ENCODE results near the gene CDK10.

Gene CDK10

GRCh38 chr16:89686520-89687091 lies at the start of gene CDK10:
CDK10 (plus strand) TSS chr16:89686689; CDS start chr16:89686711, 22 bp downstream.
- peaks cover 15% of the 10 kb centered on the region for H3K9me3 ChIP-seq (ENCODE audit: insufficient read depth, low read depth, low read length)
- H3K27me3 ChIP-seq (ENCODE audit: insufficient read depth, low read length): no peaks in the 10 kb centered on the region
- peaks cover 39% of the 10 kb centered on the region for H3K36me3 ChIP-seq (ENCODE audit: insufficient read depth, low read depth, low read length)
- 0 out of 2 replicates have a peak, but pooled peaks cover 6% of the 10 kb centered on the region for H3K4me1 ChIP-seq (ENCODE audit: insufficient read depth, low read length)
- H3K27ac ChIP-seq (ENCODE audit: low read length): peak within 1 kb of the TSS; percentile 89
- peak within 1 kb of the TSS; percentile 91 for H3K9ac ChIP-seq (ENCODE audit: low read depth, low read length)
- H3K4me3 ChIP-seq (ENCODE audit: low read length): peak within 1 kb of the TSS; percentile 93

DNA sequence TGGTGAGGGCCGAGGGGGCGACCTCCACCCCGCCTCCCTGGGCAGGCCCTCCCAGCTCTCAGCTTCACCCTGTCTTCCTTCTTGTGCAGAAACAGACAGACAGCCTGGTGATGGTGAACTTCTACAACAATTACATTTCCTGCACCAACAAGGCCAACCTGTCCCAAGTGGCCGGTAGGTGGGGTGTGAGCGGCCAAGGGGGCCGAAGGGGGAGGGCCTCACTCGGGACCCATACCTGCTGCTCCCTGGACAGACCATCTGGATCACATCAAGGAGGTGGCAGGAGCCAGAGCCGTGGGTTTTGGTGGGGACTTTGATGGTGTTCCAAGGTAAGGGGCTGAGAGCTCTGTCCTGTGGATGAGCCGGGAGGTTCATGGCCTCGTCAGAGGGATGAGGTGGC lies 49.1 kb upstream of the CDK10 start:
- Histone ChIP-seq H3K9me3 (ENCODE audit: insufficient read depth, low read depth, low read length) (no peaks in the 10 kb centered on the region), H3K4me3 (ENCODE audit: low read length) (no peak overlapping the region), H3K4me1 (ENCODE audit: insufficient read depth, low read length) (no peaks in the 10 kb centered on the region), H3K36me3 (ENCODE audit: insufficient read depth, low read depth, low read length) (no peaks in the 10 kb centered on the region), H3K9ac (ENCODE audit: low read depth, low read length) (no peak overlapping the region), H3K27ac (ENCODE audit: low read length) (no peak overlapping the region), H3K27me3 (ENCODE audit: insufficient read depth, low read length) (peaks cover 5% of the 10 kb centered on the region; the same call in 1 of the 2 replicates)

DNA sequence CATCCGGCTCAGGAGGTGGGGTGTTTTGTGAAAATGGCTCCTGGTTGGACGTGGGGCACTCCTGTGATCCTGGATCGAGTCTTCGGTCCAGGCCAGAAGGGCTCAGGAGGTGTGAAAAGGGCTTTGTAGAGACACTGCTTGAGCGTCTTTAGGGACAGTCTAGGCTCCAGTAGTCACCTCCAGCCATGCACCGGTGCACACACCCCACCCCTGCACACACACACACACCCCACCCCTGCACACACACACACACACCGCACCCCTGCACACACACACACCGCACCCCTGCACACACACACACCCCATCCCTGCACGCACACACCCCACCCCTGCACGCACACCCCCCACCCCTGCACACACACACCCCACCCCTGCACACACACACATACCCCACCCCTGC lies 48.0 kb upstream of the CDK10 start:
- Histone ChIP-seq H3K27me3 (ENCODE audit: insufficient read depth, low read length) (peaks cover 5% of the 10 kb centered on the region; the same call in 1 of the 2 replicates), H3K4me3 (ENCODE audit: low read length) (no peak overlapping the region), H3K27ac (ENCODE audit: low read length) (no peak overlapping the region), H3K9ac (ENCODE audit: low read depth, low read length) (no peak overlapping the region), H3K9me3 (ENCODE audit: insufficient read depth, low read depth, low read length) (no peaks in the 10 kb centered on the region), H3K4me1 (ENCODE audit: insufficient read depth, low read length) (no peaks in the 10 kb centered on the region), H3K36me3 (ENCODE audit: insufficient read depth, low read depth, low read length) (no peaks in the 10 kb centered on the region)

- H3K27ac ChIP-seq (ENCODE audit: low read length): no peak overlapping the region
- H3K4me1 ChIP-seq (ENCODE audit: insufficient read depth, low read length): no peaks in the 10 kb centered on the region
- no peaks in the 10 kb centered on the region for H3K9me3 ChIP-seq (ENCODE audit: insufficient read depth, low read depth, low read length)
- H3K36me3 ChIP-seq (ENCODE audit: insufficient read depth, low read depth, low read length): no peaks in the 10 kb centered on the region
- H3K9ac ChIP-seq (ENCODE audit: low read depth, low read length): no peak overlapping the region
- peaks cover 5% of the 10 kb centered on the region; the same call in 1 of the 2 replicates for H3K27me3 ChIP-seq (ENCODE audit: insufficient read depth, low read length)
- H3K4me3 ChIP-seq (ENCODE audit: low read length): no peak overlapping the region
These were observed 47.1 kb upstream of the CDK10 start for GRCh38 chr16:89639385-89639784.

- H3K36me3 ChIP-seq (ENCODE audit: insufficient read depth, low read depth, low read length): peaks cover 18% of the 10 kb centered on the region
- no peaks in the 10 kb centered on the region for H3K9me3 ChIP-seq (ENCODE audit: insufficient read depth, low read depth, low read length)
- no peaks in the 10 kb centered on the region for H3K27me3 ChIP-seq (ENCODE audit: insufficient read depth, low read length)
- H3K9ac ChIP-seq (ENCODE audit: low read depth, low read length): no peak overlapping the region
- no peak overlapping the region for H3K4me3 ChIP-seq (ENCODE audit: low read length)
- no peak overlapping the region for H3K27ac ChIP-seq (ENCODE audit: low read length)
- H3K4me1 ChIP-seq (ENCODE audit: insufficient read depth, low read length): no peaks in the 10 kb centered on the region
These were observed 44.9 kb upstream of the CDK10 start for GRCh38 chr16:89641458-89642119.

- Histone ChIP-seq H3K27ac (ENCODE audit: low read length) (no peak overlapping the region), H3K27me3 (ENCODE audit: insufficient read depth, low read length) (no peaks in the 10 kb centered on the region), H3K36me3 (ENCODE audit: insufficient read depth, low read depth, low read length) (peaks cover 23% of the 10 kb centered on the region), H3K4me1 (ENCODE audit: insufficient read depth, low read length) (no peaks in the 10 kb centered on the region), H3K9ac (ENCODE audit: low read depth, low read length) (no peak overlapping the region), H3K9me3 (ENCODE audit: insufficient read depth, low read depth, low read length) (no peaks in the 10 kb centered on the region), H3K4me3 (ENCODE audit: low read length) (no peak overlapping the region)
These were observed 43.9 kb upstream of the CDK10 start for GRCh38 chr16:89642574-89642973.

GRCh38 chr16:89643769-89644300 lies 42.7 kb upstream of the CDK10 start:
- Histone ChIP-seq H3K9me3 (ENCODE audit: insufficient read depth, low read depth, low read length) (no peaks in the 10 kb centered on the region), H3K36me3 (ENCODE audit: insufficient read depth, low read depth, low read length) (peaks cover 23% of the 10 kb centered on the region), H3K4me3 (ENCODE audit: low read length) (no peak overlapping the region), H3K4me1 (ENCODE audit: insufficient read depth, low read length) (no peaks in the 10 kb centered on the region), H3K27ac (ENCODE audit: low read length) (no peak overlapping the region), H3K9ac (ENCODE audit: low read depth, low read length) (no peak overlapping the region), H3K27me3 (ENCODE audit: insufficient read depth, low read length) (no peaks in the 10 kb centered on the region)

GRCh38 chr16:89645122-89645521 lies 41.4 kb upstream of the CDK10 start:
- Histone ChIP-seq H3K4me3 (ENCODE audit: low read length) (no peak overlapping the region), H3K4me1 (ENCODE audit: insufficient read depth, low read length) (no peaks in the 10 kb centered on the region), H3K9me3 (ENCODE audit: insufficient read depth, low read depth, low read length) (no peaks in the 10 kb centered on the region), H3K27ac (ENCODE audit: low read length) (no peak overlapping the region), H3K9ac (ENCODE audit: low read depth, low read length) (no peak overlapping the region), H3K27me3 (ENCODE audit: insufficient read depth, low read length) (no peaks in the 10 kb centered on the region), H3K36me3 (ENCODE audit: insufficient read depth, low read depth, low read length) (peaks cover 23% of the 10 kb centered on the region)

DNA sequence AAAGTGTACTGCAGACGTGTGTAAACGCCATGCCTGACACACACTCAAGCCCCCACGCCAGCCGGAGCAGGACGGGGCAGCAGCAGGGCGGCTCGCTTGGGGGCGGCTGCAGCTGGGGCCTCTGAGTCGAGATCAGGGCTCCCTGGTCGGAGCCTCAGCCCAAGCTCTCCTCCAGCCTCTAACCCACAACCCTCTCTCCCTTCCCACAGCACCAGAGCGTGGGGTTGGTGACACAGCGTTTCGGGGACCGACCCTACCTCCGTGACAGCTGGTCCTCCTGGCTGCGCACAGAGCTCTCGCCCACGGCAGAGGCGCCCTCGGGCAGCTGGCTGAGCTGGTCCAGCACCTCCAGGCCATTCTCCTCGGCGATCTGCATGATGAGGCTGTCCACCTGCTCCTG lies 40.2 kb upstream of the CDK10 start:
- H3K4me3 ChIP-seq (ENCODE audit: low read length): no peak overlapping the region
- peaks cover 28% of the 10 kb centered on the region for H3K36me3 ChIP-seq (ENCODE audit: insufficient read depth, low read depth, low read length)
- no peak overlapping the region for H3K27ac ChIP-seq (ENCODE audit: low read length)
- no peaks in the 10 kb centered on the region for H3K27me3 ChIP-seq (ENCODE audit: insufficient read depth, low read length)
- no peaks in the 10 kb centered on the region for H3K9me3 ChIP-seq (ENCODE audit: insufficient read depth, low read depth, low read length)
- H3K4me1 ChIP-seq (ENCODE audit: insufficient read depth, low read length): no peaks in the 10 kb centered on the region
- no peak overlapping the region for H3K9ac ChIP-seq (ENCODE audit: low read depth, low read length)

DNA sequence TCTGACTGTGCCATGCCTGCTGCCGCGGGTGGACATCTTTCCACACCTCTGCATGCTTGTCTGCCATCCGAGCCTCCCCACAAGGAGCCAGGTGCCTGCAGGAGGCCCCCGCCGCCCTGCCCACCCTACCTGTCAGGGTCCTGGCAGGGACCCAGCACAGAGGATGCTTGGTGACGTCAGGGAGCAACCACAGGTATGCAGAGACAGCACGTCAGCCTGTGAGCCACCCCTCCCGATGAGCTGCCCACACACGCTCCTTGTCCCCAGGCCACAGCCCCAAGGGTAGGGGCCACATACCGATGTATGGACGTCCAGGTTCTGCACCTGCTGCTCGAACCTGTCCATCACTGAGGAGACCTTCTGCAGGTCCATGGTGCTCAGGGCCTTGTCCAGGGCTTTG lies 39.6 kb upstream of the CDK10 start:
- H3K4me3 ChIP-seq (ENCODE audit: low read length): no peak overlapping the region
- H3K36me3 ChIP-seq (ENCODE audit: insufficient read depth, low read depth, low read length): peaks cover 33% of the 10 kb centered on the region

DNA sequence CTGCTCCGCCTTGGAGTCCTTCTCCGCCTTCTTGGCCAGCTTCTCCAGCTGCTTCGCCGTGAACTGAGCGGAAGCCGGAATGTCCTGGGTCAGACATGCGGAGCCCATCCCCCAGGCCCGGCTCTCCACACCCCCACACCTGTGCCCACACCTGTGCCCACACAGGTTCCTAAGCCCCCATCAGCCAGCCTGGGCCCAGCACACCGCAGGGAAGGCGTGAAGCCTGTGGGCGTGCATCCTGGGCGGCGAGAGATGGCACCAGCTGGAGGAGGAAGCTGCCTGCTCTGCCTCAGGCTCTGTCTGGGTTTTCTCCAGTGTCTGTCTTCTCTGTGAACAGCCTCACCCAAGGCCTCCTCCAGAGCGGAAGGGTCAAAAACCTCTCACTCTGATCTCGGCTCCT lies 34.9 kb upstream of the CDK10 start:
- Histone ChIP-seq H3K27me3 (ENCODE audit: insufficient read depth, low read length) (no peaks in the 10 kb centered on the region), H3K36me3 (ENCODE audit: insufficient read depth, low read depth, low read length) (peaks cover 24% of the 10 kb centered on the region), H3K27ac (ENCODE audit: low read length) (no peak overlapping the region), H3K9ac (ENCODE audit: low read depth, low read length) (no peak overlapping the region), H3K4me1 (ENCODE audit: insufficient read depth, low read length) (peaks cover 2% of the 10 kb centered on the region; the same call in 1 of the 2 replicates), H3K9me3 (ENCODE audit: insufficient read depth, low read depth, low read length) (no peaks in the 10 kb centered on the region), H3K4me3 (ENCODE audit: low read length) (no peak overlapping the region)

More for the DNA sequence above, 39.6 kb upstream of the CDK10 start:
- H3K9me3 ChIP-seq (ENCODE audit: insufficient read depth, low read depth, low read length): no peaks in the 10 kb centered on the region
- no peaks in the 10 kb centered on the region for H3K27me3 ChIP-seq (ENCODE audit: insufficient read depth, low read length)
- no peak overlapping the region for H3K27ac ChIP-seq (ENCODE audit: low read length)
- no peaks in the 10 kb centered on the region for H3K4me1 ChIP-seq (ENCODE audit: insufficient read depth, low read length)
- H3K9ac ChIP-seq (ENCODE audit: low read depth, low read length): no peak overlapping the region

Measured in iPS-20b (cell line).